Measurements from ENCODE around the gene ZXDC.

ZXDC gene

GRCh38 chr3:126419151-126419703, 56.5 kb downstream of the ZXDC start:
- Histone ChIP-seq H3K4me3 (ENCODE audit: low read depth, low read length) (no peak overlapping the region), H3K27me3 (no peaks in the 10 kb centered on the region), H3K36me3 (no peaks in the 10 kb centered on the region), H3K4me1 (no peaks in the 10 kb centered on the region), H3K9me3 (no peaks in the 10 kb centered on the region)
- TF ChIP-seq CTCF (IDR thresholded peaks at IDR 0.05; ENCODE audit: low read depth, low read length) = no peak
- DNase-seq = no peak

DNA sequence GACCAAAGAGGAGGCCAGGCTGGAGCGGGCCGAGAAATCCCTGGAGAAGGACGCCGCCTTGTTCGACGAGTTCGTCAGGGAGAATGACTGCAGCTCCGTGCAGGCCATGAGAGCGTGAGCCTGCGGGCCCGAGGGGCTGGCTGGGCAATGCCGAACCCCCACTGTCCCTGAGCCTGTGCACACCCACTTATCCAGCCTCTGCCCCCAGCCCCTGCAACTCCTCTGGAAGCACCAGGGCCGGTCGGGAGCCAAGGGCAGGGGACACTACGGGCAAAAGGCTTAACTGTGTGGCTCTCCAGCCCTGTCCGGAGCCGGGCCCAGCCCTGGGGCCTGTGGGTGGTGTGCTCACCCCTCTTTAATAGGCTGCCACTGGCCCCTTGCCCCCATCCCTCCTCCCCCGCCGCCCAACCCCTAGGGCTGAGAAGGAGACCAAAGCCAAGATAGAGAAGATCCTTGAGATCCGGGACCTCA, 57.0 kb downstream of the ZXDC start:
- DNase-seq = no peak
- Histone ChIP-seq H3K4me3 (ENCODE audit: low read depth, low read length) (no peak overlapping the region), H3K9me3 (no peaks in the 10 kb centered on the region), H3K27me3 (no peaks in the 10 kb centered on the region), H3K4me1 (no peaks in the 10 kb centered on the region), H3K36me3 (no peaks in the 10 kb centered on the region)
- TF ChIP-seq CTCF (IDR thresholded peaks at IDR 0.05; ENCODE audit: low read depth, low read length) = no peak

DNA sequence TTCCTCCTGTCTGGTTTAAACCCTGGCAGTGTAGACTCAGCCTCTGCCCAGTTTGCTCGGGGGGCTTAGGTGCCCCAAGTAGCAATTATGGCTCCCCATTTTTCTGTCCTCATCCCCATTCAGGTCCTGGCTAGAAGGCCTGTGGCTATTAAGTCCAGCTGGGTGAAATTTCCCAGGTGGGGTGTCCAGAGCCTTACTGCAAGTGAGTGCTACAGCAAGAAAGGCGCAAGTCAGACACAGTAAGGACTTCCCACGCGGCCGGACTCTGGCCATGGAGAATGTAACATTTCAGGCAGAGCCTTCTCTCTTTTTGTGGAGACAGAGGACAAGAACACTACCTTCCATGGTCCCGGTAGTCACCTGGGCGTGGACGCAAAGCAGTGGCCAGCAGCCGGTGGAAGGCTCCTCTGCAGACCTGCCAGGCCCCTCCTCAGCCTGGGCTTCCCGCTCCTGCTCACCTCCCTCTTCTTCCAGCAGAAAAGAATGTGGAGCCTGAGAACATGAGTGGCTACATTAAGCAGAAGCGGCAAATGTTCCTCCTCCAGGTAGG, 57.6 kb downstream of the ZXDC start:
- Histone ChIP-seq H3K36me3 (no peaks in the 10 kb centered on the region), H3K27me3 (no peaks in the 10 kb centered on the region), H3K4me3 (ENCODE audit: low read depth, low read length) (no peak overlapping the region), H3K9me3 (no peaks in the 10 kb centered on the region), H3K4me1 (no peaks in the 10 kb centered on the region)
- no peak for TF ChIP-seq CTCF (IDR thresholded peaks at IDR 0.05; ENCODE audit: low read depth, low read length)
- no peak for DNase-seq

DNA sequence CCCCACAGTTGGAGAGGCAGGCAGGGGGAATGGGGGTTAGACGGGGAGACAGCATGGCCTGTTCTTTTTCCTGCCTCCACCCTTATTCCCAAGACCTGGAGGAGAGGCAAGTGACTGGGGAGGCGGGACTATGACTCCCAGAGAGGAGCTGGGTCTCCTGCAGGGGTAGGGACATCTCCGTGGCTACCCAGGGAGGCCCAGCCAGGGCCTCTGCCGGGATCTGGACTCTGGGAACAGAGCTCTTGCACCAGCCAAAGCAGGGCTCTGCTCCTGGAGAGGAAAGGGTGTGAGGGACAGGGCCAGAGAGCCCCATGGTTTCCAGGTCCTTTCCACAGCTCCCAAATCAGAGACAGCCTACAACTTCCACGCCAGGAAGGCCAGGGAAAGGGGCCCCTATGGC, 58.2 kb downstream of the ZXDC start:
- no peak for DNase-seq
- no peaks in the 10 kb centered on the region for H3K4me1 ChIP-seq
- H3K9me3 ChIP-seq = no peaks in the 10 kb centered on the region
- no peak for TF ChIP-seq CTCF (IDR thresholded peaks at IDR 0.05; ENCODE audit: low read depth, low read length)
- no peak overlapping the region for H3K4me3 ChIP-seq (ENCODE audit: low read depth, low read length)
- H3K36me3 ChIP-seq = no peaks in the 10 kb centered on the region
- H3K27me3 ChIP-seq = no peaks in the 10 kb centered on the region

DNA sequence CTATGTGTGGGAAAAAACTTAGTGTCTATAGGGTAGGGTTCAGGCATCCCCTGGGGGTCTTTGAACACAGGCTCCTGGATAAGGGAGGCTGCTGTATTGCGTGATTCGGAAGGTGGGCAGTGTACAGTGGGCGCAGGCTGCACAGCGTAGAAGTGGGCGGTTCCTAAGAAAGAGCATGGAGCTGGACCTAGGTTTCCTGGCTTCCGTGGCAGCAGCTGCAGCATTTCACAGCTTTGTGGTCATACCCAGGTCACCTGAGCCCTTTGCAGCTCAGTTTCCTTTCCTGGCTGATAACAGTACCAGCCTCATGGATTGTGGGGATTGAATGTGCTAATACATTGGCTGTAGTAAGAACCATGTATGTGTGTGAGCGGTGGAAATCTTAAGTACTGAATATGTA, 58.7 kb downstream of the ZXDC start:
- Histone ChIP-seq H3K27me3 (no peaks in the 10 kb centered on the region), H3K9me3 (no peaks in the 10 kb centered on the region), H3K4me3 (ENCODE audit: low read depth, low read length) (no peak overlapping the region), H3K36me3 (no peaks in the 10 kb centered on the region), H3K4me1 (no peaks in the 10 kb centered on the region)
- no peak for TF ChIP-seq CTCF (IDR thresholded peaks at IDR 0.05; ENCODE audit: low read depth, low read length)
- no peak for DNase-seq

All from BE2C (cell line).